ENCODE results near the gene DEFB129.
"Not testable (repeated sequence)": the region's sequence is repeated elsewhere in the genome, so short reads cannot be mapped to it uniquely, and the experiment has no call there.

The DEFB129 gene, protein sequence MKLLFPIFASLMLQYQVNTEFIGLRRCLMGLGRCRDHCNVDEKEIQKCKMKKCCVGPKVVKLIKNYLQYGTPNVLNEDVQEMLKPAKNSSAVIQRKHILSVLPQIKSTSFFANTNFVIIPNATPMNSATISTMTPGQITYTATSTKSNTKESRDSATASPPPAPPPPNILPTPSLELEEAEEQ

GRCh38 chr20:226958-227357, at the start of gene DEFB129:
DEFB129 (plus strand) TSS chr20:227258; CDS start chr20:227289, 31 bp downstream.
- no peak for ATAC-seq
- peaks cover 4% of the 10 kb centered on the region for H3K9me3 Mint-ChIP-seq
- no peaks in the 10 kb centered on the region for H3K27me3 Mint-ChIP-seq
- peaks cover 21% of the 10 kb centered on the region for H3K4me1 Mint-ChIP-seq
- no peak within 1 kb of the TSS for H3K4me3 Mint-ChIP-seq
- H3K27ac Mint-ChIP-seq: peak within 1 kb of the TSS; percentile 82
- no peaks in the 10 kb centered on the region for H3K36me3 Mint-ChIP-seq

DNA sequence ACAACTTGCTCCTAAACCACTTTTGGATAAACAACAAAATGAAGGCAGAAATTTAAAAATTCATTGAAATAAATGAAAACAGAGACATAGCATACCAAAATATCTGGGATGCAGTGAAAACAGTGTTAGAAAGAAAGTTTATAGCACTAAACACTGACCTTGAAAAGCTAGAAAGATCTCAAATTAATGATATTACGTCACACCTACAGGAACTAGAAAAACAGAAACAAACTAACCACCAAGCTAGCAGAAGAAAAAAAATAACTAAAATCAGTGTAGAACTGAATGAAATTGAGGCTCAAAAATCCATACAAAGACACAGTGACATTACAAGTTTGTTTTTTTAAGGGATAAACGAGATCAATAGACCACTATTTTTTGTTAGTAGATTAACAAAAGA, 42.8 kb upstream of the DEFB129 start:
- Mint-ChIP-seq H3K4me1 (no peaks in the 10 kb centered on the region), H3K27ac (no peak overlapping the region), H3K4me3 (no peak overlapping the region), H3K27me3 (peaks cover 55% of the 10 kb centered on the region), H3K36me3 (peaks cover 12% of the 10 kb centered on the region), H3K9me3 (peaks cover 19% of the 10 kb centered on the region)
- ATAC-seq: no peak

DNA sequence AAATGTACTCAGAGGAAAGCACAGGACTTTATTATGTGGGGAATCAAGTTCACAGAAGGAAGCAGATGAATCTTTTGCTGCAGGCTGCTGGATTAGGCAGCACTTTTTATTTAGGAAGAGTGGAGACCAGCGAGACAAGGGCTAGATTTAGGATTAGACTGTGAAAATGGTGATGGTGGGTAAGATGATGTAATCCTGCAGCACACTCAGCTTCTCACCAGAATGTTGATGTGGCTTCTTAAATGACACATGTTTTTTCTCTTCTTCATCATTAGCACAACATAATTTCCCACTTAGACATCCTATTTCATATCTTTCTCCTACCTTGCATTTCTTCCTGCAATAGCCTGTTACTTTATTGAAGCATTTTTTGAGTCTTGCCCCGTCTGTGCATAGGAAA, 39.3 kb upstream of the DEFB129 start:
- Mint-ChIP-seq H3K36me3 (peaks cover 12% of the 10 kb centered on the region), H3K27me3 (peaks cover 62% of the 10 kb centered on the region), H3K4me3 (no peak overlapping the region), H3K4me1 (no peaks in the 10 kb centered on the region), H3K9me3 (peaks cover 23% of the 10 kb centered on the region), H3K27ac (no peak overlapping the region)
- no peak for ATAC-seq

GRCh38 chr20:189611-190010, 37.4 kb upstream of the DEFB129 start, which contains the start of gene DEFB128:
DEFB128 (minus strand) TSS chr20:189711; CDS start chr20:189623, 88 bp downstream.
- Mint-ChIP-seq H3K9me3 (peaks cover 10% of the 10 kb centered on the region), H3K27me3 (peaks cover 44% of the 10 kb centered on the region), H3K4me3 (no peak within 1 kb of the TSS), H3K4me1 (no peaks in the 10 kb centered on the region), H3K27ac (no peak within 1 kb of the TSS), H3K36me3 (peaks cover 3% of the 10 kb centered on the region)
- no peak for ATAC-seq

DNA sequence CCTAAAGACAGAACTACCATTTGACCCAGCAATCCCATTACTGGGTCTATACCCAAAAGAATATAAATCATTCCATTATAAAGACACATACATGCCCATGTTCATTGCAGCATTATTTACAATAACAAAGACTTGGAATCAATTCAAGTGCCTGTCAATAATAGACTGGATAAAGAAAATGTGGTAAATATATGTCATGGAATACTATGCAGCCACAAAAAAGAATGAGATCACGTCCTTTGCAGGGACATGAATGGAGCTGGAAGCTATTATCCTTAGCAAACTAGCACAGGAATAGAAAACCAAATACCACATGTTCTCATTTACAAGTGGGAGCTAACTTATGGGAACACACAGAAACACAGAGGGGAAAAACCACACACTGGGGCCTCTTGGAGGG, 28.8 kb upstream of the DEFB129 start:
- Mint-ChIP-seq H3K27me3 (peaks cover 8% of the 10 kb centered on the region), H3K27ac (no peak overlapping the region), H3K4me3 (no peak overlapping the region), H3K9me3 (no peaks in the 10 kb centered on the region), H3K36me3 (no peaks in the 10 kb centered on the region), H3K4me1 (no peaks in the 10 kb centered on the region)
- ATAC-seq: no peak

- no peak overlapping the region for H3K27ac Mint-ChIP-seq
Observed at GRCh38 chr20:199996-200395, 27.1 kb upstream of the DEFB129 start.

GRCh38 chr20:203630-204029, 23.4 kb upstream of the DEFB129 start:
- H3K27ac Mint-ChIP-seq, H3K9me3 Mint-ChIP-seq, H3K4me3 Mint-ChIP-seq, H3K27me3 Mint-ChIP-seq, ATAC-seq, H3K4me1 Mint-ChIP-seq, H3K36me3 Mint-ChIP-seq: not testable (repeated sequence)

More at GRCh38 chr20:199996-200395, 27.1 kb upstream of the DEFB129 start:
- peaks cover 8% of the 10 kb centered on the region for H3K27me3 Mint-ChIP-seq
- no peaks in the 10 kb centered on the region for H3K9me3 Mint-ChIP-seq
- H3K36me3 Mint-ChIP-seq: no peaks in the 10 kb centered on the region
- ATAC-seq: no peak
- H3K4me3 Mint-ChIP-seq: no peak overlapping the region
- H3K4me1 Mint-ChIP-seq: no peaks in the 10 kb centered on the region

DNA sequence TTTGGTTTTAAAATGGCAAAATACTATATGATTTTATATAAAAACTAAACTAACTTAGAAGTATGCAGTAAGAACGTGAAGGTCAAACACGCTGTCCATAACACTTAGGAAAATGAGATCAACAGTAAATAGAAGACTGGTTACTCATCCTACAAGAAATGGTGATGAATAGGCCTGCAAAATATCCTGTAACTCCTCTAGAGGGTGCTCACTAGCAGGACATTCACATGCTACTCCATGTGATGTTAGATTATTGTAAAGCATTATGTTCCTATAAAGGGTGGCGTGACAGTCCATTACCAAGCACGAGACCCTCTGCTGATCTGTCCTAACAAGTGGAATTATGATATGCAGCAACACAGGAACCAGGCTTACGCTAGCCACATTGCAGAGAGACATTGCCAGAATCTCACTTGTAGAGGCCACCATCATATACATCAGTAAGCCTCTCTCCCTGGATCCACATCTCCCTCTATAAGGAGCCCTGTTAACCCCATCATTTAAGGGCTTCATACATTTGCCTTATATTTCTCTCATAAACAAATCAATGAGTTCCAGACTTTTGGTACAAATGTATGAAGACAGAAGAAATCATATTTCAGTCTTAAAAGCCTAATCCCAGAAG, 18.0 kb upstream of the DEFB129 start:
- Mint-ChIP-seq H3K4me1 (no peaks in the 10 kb centered on the region), H3K27ac (no peak overlapping the region), H3K9me3 (no peaks in the 10 kb centered on the region), H3K36me3 (no peaks in the 10 kb centered on the region), H3K27me3 (no peaks in the 10 kb centered on the region), H3K4me3 (no peak overlapping the region)
- peak; percentile 68 for ATAC-seq

DNA sequence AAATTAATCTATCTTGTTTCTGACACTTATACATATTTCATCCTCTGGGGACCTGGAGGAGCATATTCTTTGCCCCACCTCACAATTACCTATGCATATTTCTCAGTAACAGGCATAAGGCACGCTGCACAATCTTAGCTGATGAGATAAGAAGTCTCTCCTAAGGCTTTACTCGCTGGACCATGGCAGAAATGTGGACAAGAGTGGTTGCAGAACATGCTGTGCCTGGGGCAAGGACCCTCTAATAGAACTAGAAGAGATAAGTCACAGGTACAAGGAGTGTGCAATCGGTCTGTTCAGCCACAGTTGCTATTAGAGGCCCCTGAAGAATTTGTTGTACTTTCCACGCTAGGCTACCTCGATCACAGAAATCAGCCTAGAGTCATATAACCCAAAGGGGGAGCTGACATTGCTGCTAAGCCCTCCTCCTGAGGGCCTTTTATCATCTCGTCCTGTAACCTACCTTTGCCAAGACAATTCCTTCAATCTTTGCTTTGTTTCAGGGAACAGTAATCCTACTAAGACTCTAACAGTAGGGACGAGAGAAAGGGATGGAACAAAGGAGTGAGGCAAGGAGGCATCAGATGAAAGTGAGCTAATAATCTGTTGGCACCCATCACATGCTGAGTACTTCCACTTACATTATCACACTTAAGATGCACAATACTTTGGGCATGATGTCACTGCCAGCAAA, 16.1 kb upstream of the DEFB129 start:
- H3K27ac Mint-ChIP-seq: no peak overlapping the region
- no peak for ATAC-seq
- H3K27me3 Mint-ChIP-seq: no peaks in the 10 kb centered on the region
- H3K4me3 Mint-ChIP-seq: no peak overlapping the region
- H3K4me1 Mint-ChIP-seq: no peaks in the 10 kb centered on the region
- H3K36me3 Mint-ChIP-seq: no peaks in the 10 kb centered on the region
- H3K9me3 Mint-ChIP-seq: no peaks in the 10 kb centered on the region

DNA sequence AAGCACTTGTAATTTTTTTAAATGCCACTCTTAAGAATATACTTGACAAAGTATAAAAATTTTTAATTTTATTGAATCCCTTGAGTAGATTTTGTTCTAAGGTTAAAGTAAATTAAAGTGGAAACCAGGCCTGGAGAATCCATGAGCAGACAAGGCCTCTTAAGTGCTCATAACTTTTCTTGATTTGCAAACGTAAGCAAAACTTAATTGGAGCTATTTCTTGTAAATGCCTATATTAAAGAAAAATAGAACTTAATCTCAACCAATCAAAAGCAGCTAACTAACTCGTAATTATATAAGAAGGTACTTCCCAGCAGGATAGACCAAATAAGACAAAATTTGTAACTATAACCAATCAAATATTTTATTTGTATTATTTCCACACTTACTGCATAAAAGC, 12.7 kb upstream of the DEFB129 start:
- no peaks in the 10 kb centered on the region for H3K9me3 Mint-ChIP-seq
- no peaks in the 10 kb centered on the region for H3K36me3 Mint-ChIP-seq
- H3K27ac Mint-ChIP-seq: no peak overlapping the region
- ATAC-seq: no peak
- peaks cover 6% of the 10 kb centered on the region for H3K27me3 Mint-ChIP-seq
- no peaks in the 10 kb centered on the region for H3K4me1 Mint-ChIP-seq
- no peak overlapping the region for H3K4me3 Mint-ChIP-seq

- Mint-ChIP-seq H3K4me3 (no peak overlapping the region), H3K9me3 (no peaks in the 10 kb centered on the region), H3K4me1 (no peaks in the 10 kb centered on the region), H3K27me3 (peaks cover 21% of the 10 kb centered on the region), H3K36me3 (no peaks in the 10 kb centered on the region), H3K27ac (no peak overlapping the region)
- ATAC-seq: no peak
Observed at GRCh38 chr20:215796-216195, 11.3 kb upstream of the DEFB129 start.

GRCh38 chr20:217266-217665, 9.8 kb upstream of the DEFB129 start:
- H3K4me1 Mint-ChIP-seq: no peaks in the 10 kb centered on the region
- no peak overlapping the region for H3K27ac Mint-ChIP-seq
- H3K36me3 Mint-ChIP-seq: no peaks in the 10 kb centered on the region
- no peak for ATAC-seq
- no peaks in the 10 kb centered on the region for H3K9me3 Mint-ChIP-seq
- no peak overlapping the region for H3K4me3 Mint-ChIP-seq
- H3K27me3 Mint-ChIP-seq: peaks cover 32% of the 10 kb centered on the region

GRCh38 chr20:219290-220115, 7.6 kb upstream of the DEFB129 start:
- H3K4me3 Mint-ChIP-seq: no peak overlapping the region
- H3K27me3 Mint-ChIP-seq: peaks cover 32% of the 10 kb centered on the region
- H3K9me3 Mint-ChIP-seq: no peaks in the 10 kb centered on the region
- no peak overlapping the region for H3K27ac Mint-ChIP-seq
- no peaks in the 10 kb centered on the region for H3K4me1 Mint-ChIP-seq
- no peak for ATAC-seq
- no peaks in the 10 kb centered on the region for H3K36me3 Mint-ChIP-seq

DNA sequence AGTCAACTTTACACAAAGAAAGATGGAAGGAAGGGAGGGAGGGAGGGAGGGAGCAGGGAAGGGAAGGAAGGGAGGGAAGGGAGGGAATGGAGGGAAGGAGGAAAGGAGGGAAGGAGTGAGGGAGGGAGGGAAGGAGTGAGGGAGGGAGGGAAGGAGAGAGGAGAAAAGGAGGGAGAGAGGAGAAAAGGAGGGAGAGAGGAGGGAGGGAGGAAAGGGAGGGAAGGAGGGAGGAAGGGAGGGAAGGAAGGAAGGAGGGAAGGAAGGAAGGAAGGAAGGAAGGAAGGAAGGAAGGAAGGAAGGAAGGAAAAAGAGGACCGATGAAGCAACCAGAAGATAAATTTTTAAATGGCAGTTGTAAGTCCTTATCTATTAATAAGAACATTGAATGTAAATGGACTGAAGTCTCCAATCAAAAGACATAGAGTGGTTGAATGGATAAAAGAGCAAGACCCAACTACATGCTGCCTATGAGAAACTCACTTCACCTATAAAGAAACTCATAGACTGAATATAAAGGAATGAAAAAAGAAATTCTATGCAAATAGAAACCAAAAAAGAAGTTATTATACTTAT, 5.7 kb upstream of the DEFB129 start:
- no peak overlapping the region for H3K27ac Mint-ChIP-seq
- H3K4me1 Mint-ChIP-seq: no peaks in the 10 kb centered on the region
- peaks cover 32% of the 10 kb centered on the region for H3K27me3 Mint-ChIP-seq
- H3K4me3 Mint-ChIP-seq: no peak overlapping the region
- no peak for ATAC-seq
- no peaks in the 10 kb centered on the region for H3K36me3 Mint-ChIP-seq
- peaks cover 3% of the 10 kb centered on the region for H3K9me3 Mint-ChIP-seq

DNA sequence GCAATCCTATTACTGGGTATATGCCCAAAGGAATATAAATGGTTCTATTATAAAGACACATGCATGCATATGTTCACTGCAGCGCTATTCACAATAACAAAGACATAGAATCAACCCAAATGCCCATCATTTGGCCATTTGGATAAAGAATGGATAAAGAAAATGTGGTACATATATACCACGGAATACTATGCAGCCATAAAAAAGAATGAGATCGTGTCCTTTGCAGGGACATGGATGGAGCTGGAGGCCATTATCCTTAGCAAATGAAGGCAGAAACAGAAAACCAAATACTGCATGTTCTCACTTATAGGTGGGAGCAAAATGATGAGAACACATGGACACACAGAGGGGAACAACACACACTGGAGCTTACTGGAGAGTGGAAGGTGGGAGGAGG, 1.2 kb upstream of the DEFB129 start:
- not testable (repeated sequence) for H3K9me3 Mint-ChIP-seq
- H3K27me3 Mint-ChIP-seq: peaks cover 10% of the 10 kb centered on the region

More for the DNA sequence above, 1.2 kb upstream of the DEFB129 start:
- H3K4me3 Mint-ChIP-seq, H3K36me3 Mint-ChIP-seq, ATAC-seq, H3K27ac Mint-ChIP-seq: not testable (repeated sequence)
- H3K4me1 Mint-ChIP-seq: peaks cover 21% of the 10 kb centered on the region

All from stimulated activated memory B cell treated with anti-CD40 and anti-IgM and Interleukin-4, amounts not matched to agents 10 μg/mL and 1 μg/mL and 100 μg/mL, for 72 hours (primary cell).